ENCODE measurements around the gene ROBO2.

Gene ROBO2

DNA sequence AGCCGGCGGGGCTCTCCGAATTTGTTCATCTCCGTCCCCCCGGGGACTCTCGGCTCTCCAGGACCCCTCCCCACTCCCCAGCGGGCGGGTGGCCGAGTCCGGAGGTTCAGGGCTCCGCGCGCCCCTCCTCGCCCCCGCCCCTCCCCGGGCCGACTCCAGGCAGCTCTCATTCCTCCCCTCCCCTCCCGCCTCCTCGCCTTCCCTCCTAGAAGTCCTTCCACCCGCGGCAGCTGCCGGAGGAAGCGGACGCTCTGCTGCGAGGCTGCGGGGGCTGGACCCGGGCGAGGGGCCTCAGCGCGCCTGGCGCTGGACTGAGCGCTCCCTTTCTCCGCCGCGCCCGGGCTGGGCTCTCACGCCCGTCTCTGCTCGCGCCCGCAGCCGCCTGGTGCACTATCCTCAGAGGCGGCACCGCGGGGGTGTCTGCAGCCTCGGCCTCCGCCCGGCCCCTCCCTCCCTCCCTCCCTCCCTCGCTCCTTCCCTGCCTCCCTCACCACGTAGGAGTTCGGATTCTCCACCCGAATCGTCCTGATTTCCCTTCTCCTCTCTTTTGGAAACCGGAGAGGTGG is at the start of gene ROBO2:
Gene ROBO2, plus strand, starts transcription at position 494 of the 566 bp plus-strand sequence. CDS start 687 bp downstream, outside the sequence.
- in situ Hi-C loops (cut with MboI; ENCODE audit: low sequenced_read_pairs) = loop anchor here (25.0 kb wide), 1 partner anchor 223 kb away; no protein-coding TSS in a partner anchor

GRCh38 chr3:76990606-76991005 is 49.3 kb upstream of the ROBO2 start:
- in situ Hi-C loops (cut with MboI; ENCODE audit: low sequenced_read_pairs) = no loop called here

DNA sequence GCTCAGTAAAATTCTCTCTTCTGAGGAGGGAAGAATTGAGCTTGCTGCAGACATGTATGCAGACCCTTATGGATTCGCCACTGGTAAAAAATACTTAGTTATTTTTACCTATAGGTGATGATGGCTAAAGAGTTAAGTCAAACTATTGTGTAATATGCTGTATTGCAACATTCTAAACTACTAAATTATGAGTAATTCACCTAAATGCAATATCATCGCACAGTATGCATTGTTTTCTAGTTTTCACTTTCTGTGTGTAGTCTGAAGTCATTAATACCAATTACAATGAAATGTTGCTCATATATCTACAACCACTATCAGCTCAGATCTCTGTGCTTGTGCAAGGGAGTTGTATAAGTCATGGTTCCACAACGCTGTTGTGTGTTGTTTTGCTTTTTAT is 48.7 kb upstream of the ROBO2 start:
- in situ Hi-C loops (cut with MboI; ENCODE audit: low sequenced_read_pairs) = no loop called here

DNA sequence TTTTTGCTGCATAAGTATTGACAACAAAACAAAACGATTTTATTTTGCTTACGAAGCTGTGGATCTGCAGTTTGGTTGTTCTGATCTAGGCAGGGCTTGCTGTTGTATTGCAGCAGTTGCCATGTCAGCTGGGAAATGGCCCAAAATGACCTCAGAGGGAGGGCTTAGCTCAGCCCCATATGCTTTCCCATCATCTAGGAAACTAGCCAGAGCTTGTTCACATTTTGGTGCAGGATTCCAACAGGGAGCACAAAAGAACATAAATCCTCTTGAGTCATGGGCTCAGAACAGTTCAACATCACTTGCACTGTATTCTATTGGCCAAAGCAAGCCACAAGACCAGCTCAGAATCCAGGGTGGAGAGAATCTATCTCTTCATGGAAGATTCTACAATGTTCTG is 42.2 kb upstream of the ROBO2 start:
- in situ Hi-C loops (cut with MboI; ENCODE audit: low sequenced_read_pairs) = no loop called here

GRCh38 chr3:76998555-76998954 is 41.3 kb upstream of the ROBO2 start:
- in situ Hi-C loops (cut with MboI; ENCODE audit: low sequenced_read_pairs) = no loop called here

GRCh38 chr3:77001062-77001701 is 38.7 kb upstream of the ROBO2 start:
- in situ Hi-C loops (cut with MboI; ENCODE audit: low sequenced_read_pairs) = no loop called here

DNA sequence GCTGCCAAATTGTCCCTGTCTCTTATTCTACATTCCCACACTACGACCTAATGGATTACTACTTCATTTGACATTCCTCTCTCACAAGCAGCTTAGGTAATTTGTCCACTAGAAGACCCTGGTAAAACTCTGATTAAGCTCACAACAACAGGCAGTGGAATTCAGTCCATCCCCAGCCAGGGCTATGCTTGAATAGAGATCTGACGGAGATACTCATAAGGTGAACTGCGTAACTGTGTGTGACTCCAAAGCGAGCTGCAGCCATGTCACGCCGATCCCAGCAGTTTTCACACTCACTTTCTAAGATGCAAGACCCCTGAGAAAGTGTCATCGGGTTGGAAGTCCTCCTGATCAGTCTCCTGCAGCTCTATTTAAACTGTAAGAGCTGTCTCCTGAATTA is 25.7 kb upstream of the ROBO2 start:
- in situ Hi-C loops (cut with MboI; ENCODE audit: low sequenced_read_pairs) = no loop called here

GRCh38 chr3:77025471-77025870 is 14.4 kb upstream of the ROBO2 start:
- in situ Hi-C loops (cut with MboI; ENCODE audit: low sequenced_read_pairs) = loop anchor here (25.0 kb wide), 1 partner anchor 237 kb away; no protein-coding TSS in a partner anchor

GRCh38 chr3:77026904-77027634 is 12.8 kb upstream of the ROBO2 start:
- in situ Hi-C loops (cut with MboI; ENCODE audit: low sequenced_read_pairs) = loop anchor here (25.0 kb wide), 1 partner anchor 235 kb away; no protein-coding TSS in a partner anchor

DNA sequence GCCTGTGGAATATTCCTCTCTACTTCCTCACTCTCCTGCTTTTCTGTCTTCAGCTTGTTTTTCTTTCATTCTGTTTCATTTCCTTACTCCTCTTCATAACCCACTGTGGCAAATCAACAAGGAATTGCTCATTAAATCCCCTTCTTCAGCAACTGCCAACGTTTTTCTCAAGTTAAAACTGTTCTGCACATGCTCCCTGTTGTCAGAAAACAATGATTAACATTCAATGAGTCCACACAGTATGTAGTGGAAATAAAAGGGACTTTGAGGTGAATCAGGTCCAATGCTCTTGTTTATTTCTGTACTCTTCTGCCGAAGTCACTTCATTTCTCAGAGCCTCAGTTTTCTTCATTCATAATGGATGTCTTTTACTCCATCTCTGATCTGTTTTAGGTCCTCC is 11.9 kb upstream of the ROBO2 start:
- in situ Hi-C loops (cut with MboI; ENCODE audit: low sequenced_read_pairs) = loop anchor here (25.0 kb wide), 1 partner anchor 234 kb away; no protein-coding TSS in a partner anchor

DNA sequence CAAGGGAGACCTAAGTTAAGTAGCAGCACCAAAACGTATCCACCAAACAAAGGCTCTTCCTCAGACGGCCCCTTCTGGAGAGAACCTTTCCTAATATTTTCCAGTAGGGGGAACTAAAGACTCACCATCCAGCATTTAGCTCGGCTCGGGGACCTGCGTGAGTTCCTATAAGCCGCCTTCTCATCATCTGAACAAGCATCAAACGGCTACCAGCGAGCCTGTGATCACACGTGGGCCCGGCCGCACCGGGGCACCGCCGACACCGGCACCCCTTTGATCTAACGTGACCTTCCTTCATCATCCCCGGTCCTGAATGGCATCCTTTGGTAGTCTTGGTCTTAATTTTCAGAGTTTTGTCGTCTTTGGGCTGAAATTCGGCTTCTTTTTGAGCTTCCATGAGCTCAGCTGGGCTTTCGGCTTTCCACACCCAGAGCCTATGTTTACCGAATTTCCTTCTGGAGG is 1.4 kb upstream of the ROBO2 start:
- in situ Hi-C loops (cut with MboI; ENCODE audit: low sequenced_read_pairs) = loop anchor here (25.0 kb wide), 1 partner anchor 224 kb away; no protein-coding TSS in a partner anchor

DNA sequence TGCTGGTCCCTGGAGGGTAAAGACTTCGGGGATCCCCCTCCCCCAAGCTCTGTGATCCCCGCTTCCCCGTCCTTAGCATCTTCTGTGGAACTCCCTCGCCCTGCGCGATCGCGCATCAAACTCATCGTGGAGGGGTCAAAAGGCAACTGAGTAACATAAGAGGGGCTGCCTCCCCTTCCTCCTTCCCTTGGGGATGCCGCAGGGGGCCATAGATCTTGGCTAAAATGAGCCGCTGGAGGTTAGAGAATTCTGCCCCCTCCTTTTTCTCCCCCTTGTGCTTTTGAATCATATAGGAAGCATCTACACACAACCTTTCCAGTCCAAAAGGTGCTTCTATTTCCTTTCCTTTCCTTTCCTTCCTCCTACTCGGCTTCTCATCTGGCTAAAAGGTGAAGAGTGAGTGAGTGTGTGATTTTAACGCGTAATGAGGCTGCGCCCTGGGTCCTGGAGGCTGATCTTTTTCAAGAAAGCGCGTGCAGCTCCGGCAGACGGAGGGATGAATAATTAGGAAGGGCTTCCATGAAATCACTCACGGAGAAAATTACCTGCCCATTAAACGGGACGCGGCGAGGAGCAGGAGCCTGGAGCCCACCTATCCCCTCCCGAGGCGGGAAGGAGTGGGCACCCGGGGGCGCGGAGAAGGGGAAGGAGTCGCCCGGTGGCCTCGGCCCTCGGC is 831 bp upstream of the ROBO2 start:
- in situ Hi-C loops (cut with MboI; ENCODE audit: low sequenced_read_pairs) = loop anchor here (25.0 kb wide), 1 partner anchor 223 kb away; no protein-coding TSS in a partner anchor

DNA sequence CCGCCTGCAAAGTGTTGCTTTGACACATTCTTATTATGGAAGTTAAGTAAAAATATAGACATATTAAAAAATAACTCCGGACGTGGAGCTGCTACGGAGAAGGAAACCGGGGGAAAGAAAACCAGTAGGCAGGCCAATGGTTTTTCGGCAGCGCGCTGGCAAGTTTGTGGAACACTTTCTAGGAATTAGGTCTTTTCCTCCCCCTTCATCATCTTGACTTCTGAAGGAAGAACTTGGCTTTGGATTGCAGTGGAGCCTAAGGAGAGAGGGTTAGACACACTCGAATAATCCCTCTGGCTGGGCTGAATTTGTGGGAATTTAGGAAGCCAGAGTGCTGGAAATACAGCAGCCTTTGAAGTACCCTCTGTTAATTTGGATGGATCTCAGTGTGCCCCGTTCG is 317 bp downstream of the ROBO2 start:
- in situ Hi-C loops (cut with MboI; ENCODE audit: low sequenced_read_pairs) = loop anchor here (25.0 kb wide), 1 partner anchor 222 kb away; no protein-coding TSS in a partner anchor

DNA sequence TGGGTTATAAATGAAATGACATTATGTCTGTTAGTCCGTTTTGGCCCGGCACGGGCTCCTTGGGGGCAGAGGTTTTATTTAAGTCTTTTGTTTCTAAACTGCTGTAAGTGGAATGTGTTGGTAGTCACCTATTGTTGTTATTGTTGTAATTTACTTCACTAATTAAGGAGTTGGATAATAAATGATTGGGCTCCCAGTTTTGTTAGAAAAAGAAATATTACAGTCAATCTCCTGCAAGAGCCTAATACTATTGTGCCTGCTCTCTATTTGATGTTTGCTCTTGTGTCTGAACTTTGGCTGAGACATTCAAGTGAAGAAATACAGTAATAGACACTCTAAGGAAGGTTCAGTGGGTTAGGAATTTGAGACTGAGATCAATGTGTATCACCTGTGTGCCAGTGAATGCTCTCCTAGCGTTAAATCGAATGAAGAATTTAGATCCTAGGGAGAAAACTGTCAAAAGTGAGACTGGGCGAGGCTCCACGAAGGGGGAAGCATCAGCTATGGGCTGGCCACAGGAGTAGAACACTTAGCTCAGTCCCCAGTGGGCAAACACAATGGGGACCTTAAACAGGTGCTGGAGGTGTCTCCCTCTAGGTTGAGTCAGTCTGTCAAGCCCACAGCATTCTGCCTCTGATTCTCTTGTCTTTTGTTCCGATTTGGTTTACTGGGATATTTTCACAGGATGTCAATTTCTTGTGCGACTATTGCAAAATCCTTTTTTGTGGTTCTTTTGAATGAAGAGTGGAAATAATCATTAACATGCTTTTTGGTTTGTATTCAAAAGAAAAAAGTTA is 1.2 kb downstream of the ROBO2 start:
- in situ Hi-C loops (cut with MboI; ENCODE audit: low sequenced_read_pairs) = loop anchor here (25.0 kb wide), 1 partner anchor 221 kb away; no protein-coding TSS in a partner anchor

GRCh38 chr3:77041811-77042210 is 1.9 kb downstream of the ROBO2 start:
- in situ Hi-C loops (cut with MboI; ENCODE audit: low sequenced_read_pairs) = loop anchor here (25.0 kb wide), 1 partner anchor 220 kb away; no protein-coding TSS in a partner anchor

DNA sequence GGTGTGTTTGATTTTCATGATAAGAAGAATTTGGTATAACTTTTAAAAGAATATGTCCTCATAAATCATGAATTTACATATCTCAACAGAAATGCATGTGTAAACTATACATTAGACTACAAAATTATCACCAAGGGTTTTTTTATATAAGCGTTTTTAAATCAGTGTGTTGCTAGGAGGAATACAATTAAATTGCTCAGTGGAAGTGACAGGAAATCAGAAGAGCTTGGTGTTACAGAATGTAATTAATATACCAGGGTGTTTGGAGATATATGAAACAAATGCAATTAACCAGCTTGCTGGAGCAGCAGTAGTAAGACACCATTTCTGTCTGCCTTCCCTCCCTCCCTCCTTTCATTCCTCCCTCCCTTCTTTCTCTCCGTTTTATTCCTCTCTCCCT is 2.4 kb downstream of the ROBO2 start:
- in situ Hi-C loops (cut with MboI; ENCODE audit: low sequenced_read_pairs) = loop anchor here (25.0 kb wide), 1 partner anchor 220 kb away; no protein-coding TSS in a partner anchor

DNA sequence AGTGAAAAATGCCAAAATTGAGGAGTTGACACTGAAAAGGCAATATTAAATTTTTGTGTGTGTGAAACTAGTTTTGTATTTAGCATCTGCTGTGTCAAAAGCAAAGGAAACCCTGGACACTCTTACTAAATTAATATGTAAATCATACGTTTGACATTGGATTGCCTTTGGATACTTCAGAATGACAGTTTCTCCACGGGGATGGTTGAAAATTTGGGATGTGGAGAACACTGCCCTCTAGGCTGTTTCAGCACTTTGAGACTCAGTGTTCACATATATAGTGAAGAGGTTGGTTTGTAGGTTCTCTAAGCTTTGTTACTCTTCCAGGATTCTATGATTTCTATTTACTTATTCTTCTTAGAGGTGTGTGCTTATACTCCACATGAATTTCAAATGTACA is 3.0 kb downstream of the ROBO2 start:
- in situ Hi-C loops (cut with MboI; ENCODE audit: low sequenced_read_pairs) = loop anchor here (25.0 kb wide), 1 partner anchor 219 kb away; no protein-coding TSS in a partner anchor

- in situ Hi-C loops (cut with MboI; ENCODE audit: low sequenced_read_pairs) = loop anchor here (25.0 kb wide), 1 partner anchor 217 kb away; no protein-coding TSS in a partner anchor
Measured at GRCh38 chr3:77045686-77046085, 5.8 kb downstream of the ROBO2 start.

DNA sequence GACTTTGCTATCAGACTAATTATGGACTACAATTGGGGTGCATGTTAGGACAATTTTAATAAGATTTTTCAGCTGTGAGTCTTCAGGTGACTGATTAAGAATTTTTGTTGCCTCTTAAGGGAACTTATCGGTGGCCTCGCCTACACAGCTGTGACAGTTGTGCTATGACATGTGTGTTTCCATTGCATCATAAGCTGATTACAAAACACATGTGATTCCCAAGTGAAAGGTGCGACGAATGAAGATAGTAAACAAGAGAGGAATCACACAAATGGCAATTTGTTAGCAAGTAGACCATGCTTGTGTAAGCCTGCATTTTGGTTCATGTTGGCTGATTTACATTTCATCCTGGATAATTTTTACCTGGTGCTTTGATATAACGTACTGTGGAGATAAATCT is 8.3 kb downstream of the ROBO2 start:
- in situ Hi-C loops (cut with MboI; ENCODE audit: low sequenced_read_pairs) = loop anchor here (25.0 kb wide), 1 partner anchor 214 kb away; no protein-coding TSS in a partner anchor

DNA sequence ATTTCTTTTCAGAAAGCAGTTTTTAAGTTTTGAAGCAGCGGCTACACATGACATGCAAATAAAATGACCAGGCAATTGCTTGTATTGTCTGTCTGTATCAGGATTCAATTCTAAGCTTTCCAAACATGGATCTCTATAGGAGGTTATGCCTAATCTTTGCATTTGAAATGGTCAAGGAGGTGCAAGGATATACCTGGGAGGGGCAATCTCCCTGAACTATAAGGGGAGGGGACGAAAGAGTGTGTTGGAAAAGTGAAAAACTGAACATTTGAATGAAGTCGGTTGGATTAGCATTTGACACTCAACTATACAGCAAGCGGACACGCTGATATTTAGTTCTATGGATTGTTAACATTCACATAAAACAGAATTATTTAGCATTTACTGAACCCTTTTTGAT is 11.7 kb downstream of the ROBO2 start:
- in situ Hi-C loops (cut with MboI; ENCODE audit: low sequenced_read_pairs) = no loop called here

Data from HL-60/S4 (cell line).